T-helper 9 cell (primary cell): ENCODE data around the gene NDUFB6.
"Not testable (repeated sequence)": the region's sequence is repeated elsewhere in the genome, so short reads cannot be mapped to it uniquely, and the experiment has no call there.

Source experiments
- DNase-seq: peaks from one replicate; pipeline ENCODE4 v3.0.0-alpha.2; 2020
- total RNA-seq, 2 donors: gene quantifications; one replicate each; lab custom pipeline; 2026; lab: John Stamatoyannopoulos, UW

Gene NDUFB6
- total RNA-seq: 13.0 to 23.0 reads per million in 2 donors

DNA sequence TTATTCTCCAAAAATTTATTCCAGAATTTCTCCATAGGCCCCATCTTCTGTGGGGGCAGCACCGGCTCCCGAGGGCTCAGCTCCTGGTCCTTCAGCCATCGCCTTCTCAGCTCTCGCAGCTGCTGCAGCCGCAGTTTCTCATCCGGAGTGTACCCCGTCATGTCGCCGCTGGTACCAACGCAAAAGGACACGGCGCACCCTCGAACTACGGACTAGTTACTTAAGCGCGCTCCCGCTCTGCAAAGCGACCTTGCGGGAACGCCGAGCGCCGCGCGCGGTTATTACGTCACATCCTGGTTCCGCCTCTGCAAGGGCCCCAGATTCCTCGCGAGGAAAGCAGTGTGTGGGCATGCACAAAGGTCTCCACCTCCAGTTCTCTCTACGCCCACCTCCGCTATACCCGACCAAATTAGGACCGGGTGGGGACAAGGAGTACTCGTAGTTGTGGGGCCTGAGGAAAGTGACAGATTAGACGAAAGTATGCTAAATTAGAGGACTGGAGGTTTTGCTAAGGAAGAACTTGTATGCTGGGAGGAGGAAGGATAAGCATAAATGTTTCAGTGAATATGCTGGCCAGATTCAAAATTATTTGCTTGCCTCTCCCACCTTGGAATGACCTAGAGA is at the start of gene NDUFB6:
Gene NDUFB6, minus strand, starts transcription at position 260 of the 624 bp plus-strand sequence. Its CDS starts 99 bp downstream, at position 161.
- peak; percentile 96 for DNase-seq

DNA sequence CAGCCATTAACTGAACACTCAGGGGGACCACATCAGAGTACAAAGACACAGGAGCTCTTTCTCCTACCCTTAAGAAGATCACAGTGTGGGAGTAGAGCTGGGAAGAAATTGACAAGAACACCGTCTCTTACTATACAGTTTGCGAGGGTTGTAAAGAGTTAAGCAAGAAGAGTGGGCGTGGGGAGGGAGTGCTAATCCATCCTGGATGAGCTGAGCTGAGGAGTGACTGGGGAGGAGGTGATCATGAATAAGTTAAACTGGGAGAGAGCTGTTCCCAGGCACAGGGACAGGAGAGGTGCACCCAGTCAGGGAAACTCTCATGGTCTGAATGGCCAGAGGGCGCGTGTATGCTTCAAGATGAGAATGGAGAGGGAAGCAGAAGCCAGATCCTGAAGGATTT is 45.3 kb upstream of the NDUFB6 start:
- no peak for DNase-seq

DNA sequence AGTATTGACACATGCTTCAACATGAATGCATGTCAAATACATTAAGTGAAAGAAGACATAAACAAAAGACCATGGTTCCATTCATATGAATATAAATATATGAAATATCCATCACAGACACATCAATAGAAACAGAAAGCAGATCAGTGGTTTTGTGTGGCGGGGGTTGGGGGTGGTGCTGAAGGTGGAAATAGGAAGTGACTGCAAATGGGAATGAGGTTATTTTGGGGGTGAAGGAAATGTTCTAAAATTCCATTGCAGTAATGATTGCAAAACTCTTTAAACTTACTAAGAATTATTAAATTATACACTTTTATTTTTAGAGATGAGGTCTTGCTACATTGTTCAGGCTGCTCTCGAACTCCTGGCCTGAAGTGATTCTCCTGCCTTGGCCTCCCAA is 33.9 kb upstream of the NDUFB6 start:
- no peak for DNase-seq

DNA sequence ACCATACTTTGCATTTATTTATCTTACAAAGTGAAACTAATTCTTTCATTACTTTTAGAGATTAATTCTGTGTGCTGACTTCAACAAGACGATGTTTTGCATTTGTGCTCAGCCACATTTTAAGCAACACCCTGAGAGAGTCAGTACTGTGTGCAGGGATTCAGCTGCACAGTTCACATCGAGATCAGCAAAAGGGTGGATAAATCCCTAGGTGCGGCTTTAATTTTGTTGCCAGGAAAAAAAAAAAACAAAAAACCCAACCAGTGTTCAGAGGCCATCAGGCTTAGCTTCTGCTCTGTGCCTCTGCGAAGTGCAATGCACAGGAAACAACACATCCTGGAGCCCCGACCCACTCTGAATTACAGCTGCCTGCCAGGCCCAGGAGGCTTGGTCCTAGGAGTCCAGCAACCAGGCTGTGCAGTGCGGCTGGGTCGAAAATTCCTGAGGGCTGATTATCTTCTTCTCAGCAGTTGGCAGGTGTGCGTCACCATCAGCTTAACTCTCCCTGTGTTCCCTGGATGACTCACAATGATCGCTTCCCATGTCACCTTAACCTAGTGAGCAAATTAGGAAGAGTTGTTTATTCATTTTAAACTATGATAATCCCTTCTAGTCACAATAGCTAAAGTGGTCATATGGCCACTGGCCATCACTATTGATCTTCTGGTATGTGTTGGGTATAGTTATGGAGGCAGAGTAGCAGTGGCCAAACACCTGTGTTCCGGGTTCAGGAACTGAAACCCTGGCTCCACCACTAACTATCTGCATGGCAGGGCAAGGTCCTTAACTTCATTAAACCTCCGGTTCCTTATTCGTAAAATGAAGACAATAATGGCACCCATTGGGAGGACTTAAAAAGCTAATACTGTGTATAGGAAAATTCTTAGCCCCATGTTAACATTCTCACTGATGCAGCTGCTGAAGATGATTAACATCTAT is 31.2 kb upstream of the NDUFB6 start:
- DNase-seq: no peak

DNA sequence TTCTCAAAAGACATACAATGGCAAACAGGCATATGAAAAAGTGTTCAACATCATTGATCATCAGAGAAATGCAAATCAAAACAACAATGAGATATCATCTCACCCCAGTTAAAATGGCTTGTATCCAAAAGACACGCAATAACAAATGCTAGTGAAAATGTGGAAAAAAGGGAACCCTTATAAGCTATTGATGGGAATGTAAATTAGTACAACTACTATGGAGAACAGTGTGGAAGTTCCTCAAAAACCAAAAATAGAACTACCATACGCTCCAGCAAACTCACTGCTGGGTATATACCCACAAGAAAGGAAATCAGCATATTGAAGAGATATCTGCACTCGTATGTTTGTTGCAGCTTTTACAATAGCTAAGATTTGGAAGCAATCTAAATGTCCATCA is 26.1 kb upstream of the NDUFB6 start:
- not testable (repeated sequence) for DNase-seq

DNA sequence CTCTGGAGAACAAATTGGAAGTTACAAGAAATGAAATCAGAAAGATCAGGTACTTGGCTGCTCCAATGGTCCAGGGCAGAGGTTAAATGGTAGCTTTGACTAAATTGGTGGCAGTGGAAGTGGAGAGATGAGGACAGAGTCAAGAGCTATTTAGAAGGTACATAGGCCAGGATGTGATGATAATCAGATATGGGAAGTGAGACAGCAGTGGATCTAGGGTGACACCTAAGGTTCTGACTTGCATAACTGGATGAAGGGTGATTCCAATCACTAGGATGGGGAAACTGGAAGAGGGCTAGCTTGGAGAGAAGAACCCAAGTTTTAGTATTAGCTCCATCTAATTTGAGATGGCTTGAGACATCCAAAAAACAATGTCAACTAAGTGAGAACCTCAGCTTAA is 24.0 kb upstream of the NDUFB6 start:
- no peak for DNase-seq

DNA sequence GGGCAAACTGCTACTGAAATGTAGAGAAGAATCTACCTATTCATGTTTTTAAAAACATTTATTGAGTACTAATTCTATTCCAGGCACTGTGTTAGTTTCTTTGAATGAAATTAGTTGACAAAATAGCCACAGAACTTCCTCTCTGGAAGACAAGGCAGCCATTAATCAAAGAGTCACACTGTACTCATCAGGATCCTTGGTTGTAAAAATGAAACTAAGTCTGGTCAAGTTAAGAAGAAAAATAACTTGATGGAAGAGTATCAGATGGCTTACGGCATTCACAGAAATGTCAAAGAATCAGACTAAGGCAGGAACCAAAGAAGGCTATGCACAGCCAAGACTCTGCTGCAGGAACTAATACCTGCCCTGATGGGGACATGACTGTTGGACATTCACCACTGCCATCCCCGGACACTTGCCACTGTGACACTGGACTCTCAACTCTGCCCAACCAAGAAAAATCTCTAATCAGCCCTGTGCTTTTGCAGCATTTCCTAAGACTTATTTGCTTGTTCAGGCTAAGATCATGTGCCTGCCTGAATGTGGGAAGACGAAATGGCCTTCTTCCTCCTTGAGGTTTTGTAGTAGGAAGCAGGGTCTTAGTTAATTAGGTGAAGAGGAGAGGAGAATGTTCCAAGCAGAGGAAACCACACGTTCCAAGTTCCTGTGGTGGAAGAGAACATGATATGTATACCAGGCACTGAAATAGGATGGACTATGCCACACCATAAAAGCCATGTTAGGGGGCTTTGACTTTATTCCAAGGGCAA is 23.3 kb upstream of the NDUFB6 start:
- DNase-seq: no peak

DNA sequence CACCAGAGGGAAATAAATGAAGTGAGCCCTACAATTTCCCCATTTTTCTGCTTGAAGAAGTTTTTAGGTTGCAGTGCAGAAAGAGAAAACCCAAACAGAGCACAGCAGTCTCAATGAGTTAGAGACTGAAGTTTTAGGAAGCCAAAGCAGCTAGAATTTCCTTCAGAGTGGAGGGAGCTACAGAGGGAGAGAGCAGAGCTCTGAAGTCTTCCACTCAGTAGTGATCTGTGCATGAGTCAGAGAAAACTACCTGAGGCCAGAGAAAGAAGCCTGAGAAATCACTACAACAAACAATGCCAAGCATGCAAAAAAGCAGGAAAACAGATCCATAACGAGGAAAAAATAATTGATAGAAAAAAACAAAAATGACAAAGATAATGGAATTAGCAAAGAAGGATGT is 17.9 kb upstream of the NDUFB6 start:
- DNase-seq: no peak

DNA sequence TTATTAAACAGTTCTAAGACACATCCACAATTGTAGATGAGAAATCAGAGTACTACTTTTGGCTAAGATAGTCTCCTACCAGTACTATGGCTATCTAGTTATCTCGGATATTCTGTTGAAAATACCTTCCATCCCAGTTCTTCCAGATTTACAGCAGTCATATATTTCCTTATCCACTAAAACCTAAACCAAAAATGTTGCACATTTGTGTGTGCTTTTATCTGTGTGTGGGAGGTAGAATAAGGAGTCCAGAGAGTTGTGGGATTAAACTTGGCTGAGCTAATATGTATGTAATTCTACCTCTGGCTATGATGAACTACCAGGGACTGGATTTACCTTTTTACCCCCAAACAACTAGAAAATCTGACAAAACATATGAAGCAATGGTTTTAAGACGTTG is 17.5 kb upstream of the NDUFB6 start:
- no peak for DNase-seq

DNA sequence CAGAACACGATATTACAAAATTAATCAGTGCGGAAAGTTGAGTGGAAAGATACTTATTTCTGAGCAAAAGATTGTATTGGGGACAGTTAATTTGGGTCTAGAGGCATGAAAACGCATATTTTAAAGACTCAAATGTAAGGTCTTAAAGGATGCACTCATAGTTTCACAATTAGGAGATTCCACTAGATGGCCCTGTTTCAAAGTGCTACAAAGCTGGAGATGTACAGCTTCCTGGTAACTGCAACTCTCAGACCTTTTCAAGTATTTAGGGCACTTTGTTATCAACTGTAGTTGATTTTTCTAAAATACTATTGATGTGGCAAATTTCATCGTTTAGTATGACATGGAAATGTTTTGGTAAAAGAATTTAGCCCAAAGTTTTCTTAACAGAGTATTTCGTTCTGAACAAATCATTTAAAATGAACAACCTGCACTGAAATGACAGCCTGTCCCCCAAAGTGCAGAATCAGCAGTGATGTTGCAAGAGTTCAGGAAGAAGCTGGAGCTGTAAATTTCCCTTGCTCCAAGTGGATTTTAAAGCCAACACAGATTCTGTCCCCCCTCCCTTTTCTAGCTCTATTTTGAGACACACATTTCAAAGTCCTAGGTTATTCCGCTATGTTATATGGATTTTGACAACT is 16.2 kb upstream of the NDUFB6 start:
- DNase-seq: no peak

DNA sequence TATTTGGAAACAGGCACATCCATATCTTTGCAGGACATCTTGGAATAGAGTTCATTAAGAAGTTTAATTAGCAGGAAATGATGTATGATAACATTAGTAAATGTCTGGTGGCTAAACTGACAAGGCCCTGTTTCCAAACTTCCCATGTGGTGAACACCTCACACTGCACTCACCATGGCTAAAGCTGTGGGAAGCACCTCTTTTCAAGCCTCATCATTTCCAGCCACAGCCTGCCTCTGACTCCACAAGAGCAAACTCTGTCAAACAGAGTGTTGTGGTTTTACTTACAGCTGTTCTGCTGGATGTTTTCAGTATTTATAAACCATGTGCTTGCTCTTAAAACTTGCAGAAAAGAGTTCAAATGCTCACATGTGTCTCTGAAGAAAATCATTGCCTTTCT is 14.9 kb upstream of the NDUFB6 start:
- no peak for DNase-seq

DNA sequence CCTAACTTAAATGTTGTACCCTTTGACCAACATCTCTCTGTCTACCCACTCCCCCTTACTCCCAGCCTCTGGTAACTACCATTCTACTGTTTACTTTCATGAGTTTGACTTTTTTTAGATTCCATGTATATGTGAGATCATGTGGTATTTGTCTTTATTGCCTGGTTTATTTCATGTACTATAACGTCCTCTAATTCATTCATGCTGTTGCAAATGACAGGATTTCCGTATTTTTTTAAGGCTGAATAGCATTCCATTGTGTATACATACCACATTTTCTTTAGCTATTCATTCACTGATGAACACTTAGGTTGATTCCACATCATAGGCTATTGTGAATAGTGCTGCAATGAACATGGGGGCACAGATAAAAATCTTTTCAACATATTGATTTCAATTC is 11.8 kb upstream of the NDUFB6 start:
- DNase-seq: no peak

DNA sequence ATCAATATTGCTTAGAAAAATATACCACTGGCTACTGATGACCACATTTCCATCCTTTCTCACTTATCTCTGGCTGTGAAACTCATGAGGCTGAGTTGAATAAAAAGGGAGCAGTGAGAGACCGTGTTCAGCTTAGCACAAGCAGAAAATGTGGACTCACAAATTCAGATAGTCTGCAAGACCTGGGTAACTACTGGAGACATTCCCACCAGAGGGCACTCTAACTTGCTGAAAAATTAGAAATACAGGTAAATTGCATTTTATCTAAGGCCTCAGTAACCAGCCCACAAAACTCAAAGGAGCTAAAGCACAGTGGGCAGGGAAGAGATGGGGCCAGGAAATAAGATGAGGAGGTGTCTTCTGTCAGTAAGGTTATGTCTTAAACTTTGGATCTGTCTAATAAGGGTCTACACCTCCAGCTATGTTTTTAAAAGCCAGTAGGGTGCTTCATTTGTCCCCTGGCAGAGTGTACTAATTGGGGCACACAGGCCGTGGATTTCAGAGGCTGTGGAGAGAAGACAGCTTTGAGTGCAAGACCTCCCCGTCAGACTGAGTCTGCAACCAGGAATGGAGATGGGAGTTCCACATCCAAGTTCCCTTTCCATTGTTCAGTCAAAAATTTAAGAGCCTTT is 8.7 kb upstream of the NDUFB6 start:
- no peak for DNase-seq

DNA sequence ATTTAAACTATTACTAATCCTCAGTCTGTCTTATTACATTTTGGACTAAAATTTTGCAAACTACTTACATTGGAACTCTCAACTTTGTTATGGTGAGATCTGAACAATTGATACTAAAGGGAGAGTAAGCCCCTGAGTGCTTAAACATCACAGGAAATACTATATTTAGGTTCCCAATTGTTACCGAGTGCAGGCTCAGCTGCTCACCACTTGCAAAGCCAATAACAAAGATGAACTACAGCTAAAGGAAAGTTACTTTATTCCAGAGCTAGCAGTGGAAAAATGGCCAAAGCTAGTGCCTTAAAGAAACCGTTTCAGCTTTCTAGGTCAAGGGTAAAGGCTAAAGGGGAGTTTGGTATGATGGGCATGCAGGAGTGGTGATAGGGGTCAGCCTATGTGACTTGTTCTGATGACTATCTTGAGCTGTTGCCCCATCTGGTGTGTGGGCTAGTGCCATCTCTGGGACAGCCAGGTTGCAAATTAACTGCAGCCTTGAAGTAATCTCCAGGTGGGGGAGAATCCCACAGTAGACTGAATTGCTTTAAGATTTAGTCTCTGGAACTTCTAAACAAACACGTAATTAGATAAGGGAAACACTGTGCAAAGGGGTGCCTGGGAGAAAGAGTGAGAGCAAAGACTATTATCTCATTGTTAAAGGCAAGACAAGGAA is 7.8 kb upstream of the NDUFB6 start:
- DNase-seq: no peak

DNA sequence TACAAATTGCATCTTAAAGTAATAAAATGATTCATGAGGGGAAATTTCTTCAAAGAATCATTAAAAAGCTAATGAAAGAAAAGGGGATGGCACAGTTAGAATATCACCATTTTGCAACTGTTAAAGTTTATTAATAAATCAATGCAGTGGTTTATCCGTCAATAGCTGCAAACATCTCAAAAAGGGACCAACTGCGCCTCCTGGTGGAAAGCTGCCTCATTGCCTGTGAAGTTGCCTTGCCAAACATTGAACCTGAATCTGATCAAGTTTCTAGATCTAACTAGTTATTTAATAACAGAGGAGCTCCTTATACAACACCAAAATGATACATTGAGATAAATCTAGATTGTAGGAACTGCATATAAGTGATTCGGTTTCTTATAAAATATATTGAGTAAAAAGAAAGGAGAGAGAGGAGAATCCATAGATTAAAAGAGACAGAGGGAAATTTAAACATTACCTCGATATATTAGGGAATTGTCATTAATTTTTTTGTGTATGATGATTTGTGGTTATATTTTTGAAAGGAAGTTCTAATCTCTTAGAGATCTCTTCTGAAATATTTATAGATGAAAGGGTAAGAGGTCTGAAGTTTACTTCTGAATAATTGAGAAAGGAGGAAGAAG is 6.9 kb upstream of the NDUFB6 start:
- peak; percentile 84 for DNase-seq

DNA sequence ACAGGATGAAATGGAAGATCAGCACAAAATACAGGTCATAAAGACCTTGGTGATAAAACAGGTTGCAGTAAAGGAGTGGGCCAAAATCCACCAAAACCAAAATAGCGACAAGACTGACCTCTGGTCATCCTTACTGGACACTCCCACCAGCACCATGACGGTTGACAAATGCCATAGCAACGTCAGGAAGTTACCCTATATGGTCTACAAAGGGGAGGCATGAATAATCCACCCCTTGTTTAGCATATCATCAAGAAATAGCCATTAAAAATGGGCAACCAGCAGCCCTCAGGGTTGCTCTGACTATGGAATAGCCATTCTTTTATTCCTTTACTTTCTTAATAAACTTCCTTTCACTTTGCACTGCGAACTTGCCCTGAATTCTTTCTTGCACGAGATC is 6.0 kb upstream of the NDUFB6 start:
- no peak for DNase-seq

DNA sequence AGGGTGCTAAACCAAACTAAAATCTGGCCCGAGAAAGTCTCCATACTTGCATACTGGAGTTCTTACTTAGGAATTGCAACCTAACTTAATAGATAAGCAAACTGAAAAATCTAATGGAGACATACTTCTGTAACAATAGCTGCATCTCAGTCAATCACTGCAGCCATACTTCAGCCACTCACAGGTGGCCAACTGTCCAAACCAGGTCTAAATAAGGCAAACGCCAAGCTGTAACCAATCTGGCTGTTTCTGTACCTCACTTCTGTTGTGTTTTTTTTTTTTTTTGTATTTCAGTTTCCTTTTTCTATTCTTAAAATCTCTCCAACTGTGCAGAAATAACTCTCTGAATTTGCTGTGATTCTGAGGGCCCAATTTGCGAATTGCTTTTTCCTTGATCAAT is 4.4 kb upstream of the NDUFB6 start:
- no peak for DNase-seq

DNA sequence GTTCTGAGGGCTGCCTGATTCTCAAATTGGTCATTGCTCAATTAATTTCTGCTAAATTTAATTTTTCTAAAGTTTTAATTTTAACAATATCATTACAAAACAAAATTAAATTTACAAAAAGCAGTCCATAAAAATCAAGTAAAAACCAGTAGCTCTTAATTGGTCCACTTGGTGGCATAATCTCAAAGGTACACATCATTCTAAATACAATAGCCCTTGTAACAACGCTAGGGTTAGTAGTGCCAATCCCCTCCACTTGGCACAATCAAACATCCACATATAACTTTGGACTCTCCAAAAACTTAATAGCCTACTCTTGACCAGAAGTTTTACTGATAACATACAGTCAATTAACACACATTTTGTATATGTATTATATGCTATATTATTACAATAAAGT is 1.9 kb upstream of the NDUFB6 start:
- no peak for DNase-seq

DNA sequence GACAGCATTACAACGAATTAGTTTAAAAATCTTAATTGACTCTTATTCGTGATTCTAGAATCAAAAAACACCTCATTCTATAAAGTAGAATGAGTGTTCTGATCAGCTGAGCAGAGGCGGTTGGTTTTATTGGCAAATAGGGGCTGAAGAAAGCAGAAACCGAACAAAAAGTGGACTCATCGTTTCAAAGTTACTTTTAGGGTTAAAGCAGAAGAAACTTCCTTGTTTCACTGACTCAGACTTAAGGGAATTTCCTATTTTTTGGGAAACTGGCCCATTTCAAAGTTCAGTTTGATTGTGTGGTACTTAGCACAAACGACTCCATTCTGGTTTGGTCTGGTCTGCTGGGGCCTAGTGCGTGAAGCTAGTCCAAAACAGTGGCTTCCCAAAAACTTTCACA is 862 bp upstream of the NDUFB6 start:
- no peak for DNase-seq

DNA sequence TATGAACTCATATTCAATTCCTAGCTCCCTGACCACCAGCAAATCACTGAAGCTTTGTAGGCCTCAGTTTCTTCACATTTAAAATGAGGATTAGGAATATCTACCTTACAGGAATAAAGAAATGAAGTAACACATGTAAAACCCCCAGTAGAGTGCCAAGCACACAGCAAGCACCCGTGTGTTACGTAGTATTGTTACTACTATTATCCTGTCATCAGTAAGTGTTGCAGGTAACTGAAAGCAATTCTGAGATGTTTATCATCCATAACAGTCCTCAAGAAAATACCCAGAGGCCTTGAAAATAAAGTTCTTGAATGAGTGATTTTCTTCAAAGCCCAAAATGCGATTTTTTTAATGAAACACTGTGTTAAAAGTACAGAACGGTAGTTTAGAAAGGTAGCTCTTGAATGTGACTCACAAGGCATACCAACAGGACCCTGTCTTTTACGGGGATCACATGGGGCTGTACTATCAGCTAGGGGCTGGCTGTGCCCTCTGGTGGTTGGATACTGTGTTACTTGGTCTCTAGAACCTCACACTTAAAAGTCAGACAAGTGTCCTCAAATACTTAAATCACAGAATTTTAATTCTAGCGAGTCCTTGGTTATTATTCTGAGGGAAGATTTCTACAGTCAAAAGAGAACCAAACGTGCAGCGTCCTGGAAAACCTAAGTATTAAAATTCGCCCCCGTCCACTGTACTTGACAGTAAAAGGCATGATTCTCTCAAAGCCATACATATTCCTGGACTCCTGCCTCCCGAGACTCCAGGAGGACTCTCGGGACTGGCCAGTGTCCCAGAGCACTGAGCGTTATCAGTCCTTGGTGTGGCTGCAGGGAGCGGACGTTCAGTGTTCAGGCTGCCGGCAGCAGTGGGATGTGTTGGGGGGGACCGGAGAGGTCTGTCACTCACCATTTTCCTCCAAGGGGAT is 725 bp downstream of the NDUFB6 start:
- peak; percentile 56 for DNase-seq
